MCF 10A (cell line): ENCODE results near the gene HORMAD2. TPM values are rescaled to one million over a fixed set of nuclear protein-coding genes. Genes with fewer than 3 reads are reported as not detected.

Source experiments
- BruUV-seq: library from RNA; stranded (reverse); fragments of 400-500 nt; replicated peaks from 2 replicates; lab custom pipeline; 2021; lab: Mats Ljungman, UMichigan
- CTCF ChIA-PET: fragments of 300-600 bp; sonication (Branson Sonifier 250); formaldehyde crosslinking; extraction: SDS; loops from one replicate; lab custom pipeline; 2021; ENCODE audit warnings: antibody characterized with exemption, inconsistent platforms; lab: Yijun Ruan, JAX
- POLR2A ChIA-PET: fragments of 300-600, 350-650 bp; sonication (Branson Sonifier 250); formaldehyde crosslinking; extraction: SDS; loops from one replicate; lab custom pipeline; 2020; ENCODE audit warnings: antibody characterized with exemption, inconsistent platforms; lab: Yijun Ruan, JAX
- DNase-seq: peaks from one replicate; pipeline ENCODE4 v3.0.0-alpha.2; 2018; ENCODE audit not compliant: unreplicated experiment
- H3K27ac Mint-ChIP-seq: one replicate; pipeline ENCODE4 v1.8.0; 2022; ENCODE audit warnings: mild to moderate bottlenecking, low read depth, mixed read lengths; ENCODE audit not compliant: unreplicated experiment
- H3K27me3 Mint-ChIP-seq: one replicate; pipeline ENCODE4 v1.8.0; 2022; ENCODE audit warnings: mixed read lengths; ENCODE audit not compliant: insufficient read depth, unreplicated experiment
- H3K36me3 Mint-ChIP-seq: one replicate; pipeline ENCODE4 v1.8.0; 2022; ENCODE audit warnings: mild to moderate bottlenecking, moderate library complexity, mixed read lengths; ENCODE audit not compliant: insufficient read depth, unreplicated experiment
- H3K4me1 Mint-ChIP-seq: one replicate; pipeline ENCODE4 v1.8.0; 2022; ENCODE audit warnings: mixed read lengths; ENCODE audit not compliant: insufficient read depth, unreplicated experiment
- H3K4me3 Mint-ChIP-seq: one replicate; pipeline ENCODE4 v1.8.0; 2022; ENCODE audit warnings: mild to moderate bottlenecking, moderate library complexity, mixed read lengths; ENCODE audit not compliant: unreplicated experiment
- H3K9me3 Mint-ChIP-seq: one replicate; pipeline ENCODE4 v1.8.0; 2022; ENCODE audit warnings: mixed read lengths; ENCODE audit not compliant: unreplicated experiment
- intact Hi-C: fragments of 100-400 bp; cut with micrococcal nuclease; formaldehyde crosslinking; loops from 2 replicates; pipeline ENCODE4 v1.14.1; 2022
- total RNA-seq: library from RNA; stranded (reverse); gene quantifications from 2 replicates; pipeline ENCODE4 v1.2.3, GENCODE V29; 2022
- TF ChIP-seq, protein P1 (sequence below): fragments of 200-600 bp; IDR thresholded peaks from one replicate; pipeline ENCODE4 v1.8.0; 2022; ENCODE audit warnings: antibody characterized with exemption, mild to moderate bottlenecking; ENCODE audit not compliant: unreplicated experiment

The HORMAD2 gene
- total RNA-seq, 1 experiment from 2014 or later = not detected

DNA sequence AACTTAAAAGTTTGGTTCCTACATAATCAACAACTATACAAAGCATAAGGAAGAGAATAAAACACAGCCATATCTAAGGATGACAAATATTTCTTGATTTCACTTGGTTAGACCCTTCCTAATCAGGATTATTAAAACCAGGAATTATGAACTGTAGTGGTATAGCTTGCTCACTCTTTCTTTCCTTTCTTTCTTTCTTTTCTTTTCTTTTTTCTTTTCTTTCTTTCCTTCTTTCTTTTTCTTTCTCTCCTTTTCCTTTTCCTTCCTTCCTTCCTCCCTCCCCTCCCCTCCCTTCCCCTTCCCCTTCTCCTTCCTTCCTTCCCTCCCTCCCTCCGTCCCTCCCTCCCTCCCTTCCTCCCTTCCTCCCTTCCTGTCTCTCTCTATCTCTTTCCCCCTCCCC, 78.0 kb downstream of the HORMAD2 start:
- CTCF ChIA-PET = interaction anchor here (0.7 kb wide), 2 partner anchors 23 to 130 kb away, joined by 3 read pairs; no protein-coding TSS in a partner anchor
- no peak overlapping the region for H3K27ac Mint-ChIP-seq
- TF ChIP-seq, protein P1, sequence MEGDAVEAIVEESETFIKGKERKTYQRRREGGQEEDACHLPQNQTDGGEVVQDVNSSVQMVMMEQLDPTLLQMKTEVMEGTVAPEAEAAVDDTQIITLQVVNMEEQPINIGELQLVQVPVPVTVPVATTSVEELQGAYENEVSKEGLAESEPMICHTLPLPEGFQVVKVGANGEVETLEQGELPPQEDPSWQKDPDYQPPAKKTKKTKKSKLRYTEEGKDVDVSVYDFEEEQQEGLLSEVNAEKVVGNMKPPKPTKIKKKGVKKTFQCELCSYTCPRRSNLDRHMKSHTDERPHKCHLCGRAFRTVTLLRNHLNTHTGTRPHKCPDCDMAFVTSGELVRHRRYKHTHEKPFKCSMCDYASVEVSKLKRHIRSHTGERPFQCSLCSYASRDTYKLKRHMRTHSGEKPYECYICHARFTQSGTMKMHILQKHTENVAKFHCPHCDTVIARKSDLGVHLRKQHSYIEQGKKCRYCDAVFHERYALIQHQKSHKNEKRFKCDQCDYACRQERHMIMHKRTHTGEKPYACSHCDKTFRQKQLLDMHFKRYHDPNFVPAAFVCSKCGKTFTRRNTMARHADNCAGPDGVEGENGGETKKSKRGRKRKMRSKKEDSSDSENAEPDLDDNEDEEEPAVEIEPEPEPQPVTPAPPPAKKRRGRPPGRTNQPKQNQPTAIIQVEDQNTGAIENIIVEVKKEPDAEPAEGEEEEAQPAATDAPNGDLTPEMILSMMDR = no peak

GRCh38 chr22:30158744-30159500, 78.7 kb downstream of the HORMAD2 start:
- ChIA-PET CTCF (interaction anchor here (0.7 kb wide), 1 partner anchor 24 kb away, joined by 3 read pairs; no protein-coding TSS in a partner anchor), POLR2A (interaction anchor here (0.9 kb wide), 1 partner anchor 48 kb away, joined by 3 read pairs; no protein-coding TSS in a partner anchor)
- DNase-seq = no peak
- H3K36me3 Mint-ChIP-seq = no peaks in the 10 kb centered on the region
- intact Hi-C loops = no loop called here
- H3K4me1 Mint-ChIP-seq = peaks cover 8% of the 10 kb centered on the region
- BruUV-seq = no TSS peak
- H3K27ac Mint-ChIP-seq = no peak overlapping the region
- TF ChIP-seq, protein P1 = no peak
- no peak overlapping the region for H3K4me3 Mint-ChIP-seq
- H3K27me3 Mint-ChIP-seq = no peaks in the 10 kb centered on the region
- no peaks in the 10 kb centered on the region for H3K9me3 Mint-ChIP-seq

More for the DNA sequence above, 78.0 kb downstream of the HORMAD2 start:
- Mint-ChIP-seq H3K4me1 (peaks cover 8% of the 10 kb centered on the region), H3K27me3 (no peaks in the 10 kb centered on the region), H3K36me3 (no peaks in the 10 kb centered on the region), H3K4me3 (no peak overlapping the region), H3K9me3 (no peaks in the 10 kb centered on the region)
- BruUV-seq = no TSS peak
- intact Hi-C loops = no loop called here
- DNase-seq = no peak
- POLR2A ChIA-PET = no interaction called here

GRCh38 chr22:30159561-30160353, 79.5 kb downstream of the HORMAD2 start:
- H3K36me3 Mint-ChIP-seq = no peaks in the 10 kb centered on the region
- intact Hi-C loops = no loop called here
- H3K27me3 Mint-ChIP-seq = no peaks in the 10 kb centered on the region
- H3K4me3 Mint-ChIP-seq = no peak overlapping the region
- peak overlapping the region; percentile 2 for H3K27ac Mint-ChIP-seq
- BruUV-seq = no TSS peak
- TF ChIP-seq, protein P1 = no peak
- peaks cover 8% of the 10 kb centered on the region for H3K4me1 Mint-ChIP-seq
- ChIA-PET POLR2A (interaction anchor here (0.6 to 1.5 kb wide), 8 partner anchors 13 to 357 kb away, joined by 3 to 4 read pairs (median 4); no protein-coding TSS in a partner anchor), CTCF (interaction anchor here (0.7 to 1.0 kb wide), 3 partner anchors 24 to 40 kb away, joined by 3 to 4 read pairs (median 4); no protein-coding TSS in a partner anchor)
- DNase-seq = peak; percentile 65
- no peaks in the 10 kb centered on the region for H3K9me3 Mint-ChIP-seq

- intact Hi-C loops = no loop called here
- peaks cover 8% of the 10 kb centered on the region for H3K4me1 Mint-ChIP-seq
- DNase-seq = no peak
- no peaks in the 10 kb centered on the region for H3K27me3 Mint-ChIP-seq
- CTCF ChIA-PET = no interaction called here
- H3K9me3 Mint-ChIP-seq = no peaks in the 10 kb centered on the region
- H3K36me3 Mint-ChIP-seq = no peaks in the 10 kb centered on the region
- TF ChIP-seq, protein P1 = no peak
- H3K4me3 Mint-ChIP-seq = no peak overlapping the region
- BruUV-seq = no TSS peak
- POLR2A ChIA-PET = interaction anchor here (0.8 to 1.5 kb wide), 4 partner anchors 31 to 359 kb away, joined by 4 read pairs; no protein-coding TSS in a partner anchor
- no peak overlapping the region for H3K27ac Mint-ChIP-seq
These were observed 80.8 kb downstream of the HORMAD2 start for GRCh38 chr22:30161051-30161469.
